ENCODE data around the gene PCBP4.

DNA sequence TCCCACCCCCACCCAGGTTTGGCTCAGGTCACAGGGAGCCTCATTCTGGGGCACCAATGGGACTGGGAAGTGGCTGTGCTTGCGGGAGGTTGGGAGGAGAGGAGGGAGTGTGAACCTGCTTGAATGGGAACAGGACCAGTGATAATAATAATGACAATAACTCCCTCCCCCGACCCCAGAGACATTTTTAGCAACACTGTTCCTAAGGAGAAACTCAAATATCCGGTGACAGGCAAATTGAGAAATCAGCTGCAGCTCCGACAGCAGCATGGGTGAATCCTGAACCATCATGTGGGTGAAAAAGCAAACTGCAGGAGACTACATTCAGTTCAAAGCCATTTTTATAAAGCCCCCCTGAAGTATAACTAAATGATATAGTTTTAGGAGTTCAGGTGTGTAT is 40.0 kb upstream of the PCBP4 start:
- TF ChIP-seq, protein P1, sequence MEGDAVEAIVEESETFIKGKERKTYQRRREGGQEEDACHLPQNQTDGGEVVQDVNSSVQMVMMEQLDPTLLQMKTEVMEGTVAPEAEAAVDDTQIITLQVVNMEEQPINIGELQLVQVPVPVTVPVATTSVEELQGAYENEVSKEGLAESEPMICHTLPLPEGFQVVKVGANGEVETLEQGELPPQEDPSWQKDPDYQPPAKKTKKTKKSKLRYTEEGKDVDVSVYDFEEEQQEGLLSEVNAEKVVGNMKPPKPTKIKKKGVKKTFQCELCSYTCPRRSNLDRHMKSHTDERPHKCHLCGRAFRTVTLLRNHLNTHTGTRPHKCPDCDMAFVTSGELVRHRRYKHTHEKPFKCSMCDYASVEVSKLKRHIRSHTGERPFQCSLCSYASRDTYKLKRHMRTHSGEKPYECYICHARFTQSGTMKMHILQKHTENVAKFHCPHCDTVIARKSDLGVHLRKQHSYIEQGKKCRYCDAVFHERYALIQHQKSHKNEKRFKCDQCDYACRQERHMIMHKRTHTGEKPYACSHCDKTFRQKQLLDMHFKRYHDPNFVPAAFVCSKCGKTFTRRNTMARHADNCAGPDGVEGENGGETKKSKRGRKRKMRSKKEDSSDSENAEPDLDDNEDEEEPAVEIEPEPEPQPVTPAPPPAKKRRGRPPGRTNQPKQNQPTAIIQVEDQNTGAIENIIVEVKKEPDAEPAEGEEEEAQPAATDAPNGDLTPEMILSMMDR (IDR thresholded peaks at IDR 0.05): no peak
- no peak for TF ChIP-seq POLR2A (IDR thresholded peaks at IDR 0.05)
